B cell (primary cell): ENCODE results near the gene GLRA3. TPM values are rescaled to one million over a fixed set of nuclear protein-coding genes. Genes with fewer than 3 reads are reported as not detected.

Experiments used
- ATAC-seq: fragments of 200-7000 bp; cut with Tn5 transposase; one replicate; pipeline ENCODE4 v1.10.0; 2021; ENCODE audit warnings: low read depth, mild to moderate bottlenecking, moderate number of reproducible peaks, moderate library complexity
- CTCF ChIA-PET: fragments of 350-600 bp; sonication (Branson Sonifier 250); formaldehyde crosslinking; loops from one replicate; lab custom pipeline; 2021; ENCODE audit warnings: antibody characterized with exemption, inconsistent platforms; lab: Charles Lee
- POLR2A ChIA-PET: fragments of 350-600 bp; sonication (Branson Sonifier 250); formaldehyde crosslinking; loops from one replicate; lab custom pipeline; 2021; ENCODE audit warnings: antibody characterized with exemption; lab: Charles Lee
- DNase-seq: peaks from one replicate; pipeline ENCODE4 v3.0.0; 2013
- H2AFZ ChIP-seq: 2 replicates; pipeline ENCODE4 v1.6.1; 2012; ENCODE audit warnings: mild to moderate bottlenecking, low read depth, low read length; ENCODE audit not compliant: insufficient read depth, poor library complexity, severe bottlenecking
- H3K27ac ChIP-seq, 2 donors: 1 replicate in 1 of 2; 2 replicates in 1 of 2; pipeline ENCODE4 v1.5.1; 2012 to 2013; ENCODE audit warnings: low read length in 2 of 2, mild to moderate bottlenecking in 2 of 2, moderate library complexity in 1 of 2
- H3K27me3 ChIP-seq, 4 experiments: fragments of 200-600 bp in 1 of 4; sonication (generic) in 1 of 4; replicated peaks in 1 of 4; 1 replicate in 2 of 4; 2 replicates in 2 of 4; pipeline versions ENCODE4 v1.6.1 to v1.7.0; 2013 to 2016; ENCODE audit warnings: low read length in 3 of 4, mild to moderate bottlenecking in 2 of 4, mixed read lengths in 1 of 4, moderate library complexity in 1 of 4; ENCODE audit not compliant: insufficient read depth in 4 of 4, control insufficient read depth in 3 of 4; ENCODE audit errors: control extremely low read depth in 1 of 4
- H3K36me3 ChIP-seq, 2 experiments: replicated peaks in 1 of 2; 1 replicate in 1 of 2; 2 replicates in 1 of 2; pipeline versions ENCODE4 v1.6.1 to v1.7.1; 2013; ENCODE audit warnings: low read length in 1 of 2; ENCODE audit not compliant: insufficient read depth in 2 of 2, control insufficient read depth in 1 of 2; ENCODE audit errors: control extremely low read depth in 1 of 2, extremely low read depth in 1 of 2
- H3K4me1 ChIP-seq, 2 donors: fragments of 200-600 bp in 1 of 2; sonication (generic) in 1 of 2; 1 replicate in 1 of 2; 2 replicates in 1 of 2; pipeline versions ENCODE4 v1.5.1 to v1.6.1; 2013 to 2017; ENCODE audit warnings: low read length in 2 of 2; ENCODE audit not compliant: control insufficient read depth in 2 of 2, insufficient read depth in 2 of 2
- H3K4me2 ChIP-seq: replicated peaks from 2 replicates; pipeline ENCODE3; 2012; ENCODE audit warnings: mild to moderate bottlenecking, low read depth, low read length; ENCODE audit not compliant: poor library complexity, severe bottlenecking
- H3K4me3 ChIP-seq, 5 experiments: fragments of 200-600 bp in 1 of 5; sonication (generic) in 1 of 5; 1 replicate in 3 of 5; 2 replicates in 2 of 5; pipeline versions ENCODE4 v1.5.1 to v1.7.0; 2011 to 2016; ENCODE audit warnings: low read length in 4 of 5, mild to moderate bottlenecking in 4 of 5, low read depth in 2 of 5, control low read depth in 1 of 5, moderate library complexity in 1 of 5; ENCODE audit not compliant: insufficient read depth in 1 of 5; ENCODE audit errors: control extremely low read depth in 1 of 5, extremely low read depth in 1 of 5
- H3K79me2 ChIP-seq: fragments of 200-600 bp; sonication (generic); one replicate; pipeline ENCODE4 v1.6.0; 2016; ENCODE audit warnings: low read length; ENCODE audit not compliant: control insufficient read depth, insufficient read depth
- H3K9ac ChIP-seq: fragments of 200-600 bp; sonication (generic); 2 replicates; pipeline ENCODE4 v1.6.1; 2017; ENCODE audit warnings: mild to moderate bottlenecking, low read length, moderate library complexity
- H3K9me3 ChIP-seq, 3 donors: one replicate each; pipeline versions ENCODE4 v1.6.1 to v1.7.1; 2013; ENCODE audit warnings: low read length in 2 of 3; ENCODE audit not compliant: control insufficient read depth in 2 of 3, insufficient read depth in 1 of 3; ENCODE audit errors: control extremely low read depth in 1 of 3
- H4K20me1 ChIP-seq: 2 replicates; pipeline ENCODE4 v1.6.0; 2012; ENCODE audit warnings: mild to moderate bottlenecking, low read length; ENCODE audit not compliant: insufficient read depth, control insufficient read depth, poor library complexity, severe bottlenecking
- H3K27ac Mint-ChIP-seq: one replicate; pipeline ENCODE4 v1.8.0; 2021; ENCODE audit warnings: mixed read lengths
- H3K27me3 Mint-ChIP-seq: one replicate; pipeline ENCODE4 v1.8.0; 2021; ENCODE audit warnings: mixed read lengths
- H3K4me1 Mint-ChIP-seq: one replicate; pipeline ENCODE4 v1.8.0; 2021; ENCODE audit warnings: mixed read lengths
- H3K4me3 Mint-ChIP-seq: one replicate; pipeline ENCODE4 v1.8.0; 2021; ENCODE audit warnings: mixed read lengths
- H3K9me3 Mint-ChIP-seq: one replicate; pipeline ENCODE4 v1.8.0; 2022; ENCODE audit warnings: mixed read lengths; ENCODE audit not compliant: insufficient read depth
- CTCF ChIP-seq: fragments of 200-600 bp; IDR thresholded peaks from one replicate; pipeline ENCODE4 v1.8.0; 2022; ENCODE audit warnings: antibody characterized with exemption, mild to moderate bottlenecking
- EZH2 ChIP-seq: IDR thresholded peaks from 2 replicates; pipeline ENCODE4 v1.6.1; 2012; ENCODE audit warnings: borderline replicate concordance, low read depth, mild to moderate bottlenecking, moderate library complexity, low read length; ENCODE audit not compliant: insufficient read depth, poor library complexity, severe bottlenecking
- WGBS: methylation state at CpG from one replicate; pipeline ENCODE4 v1.1.5; 2013; ENCODE audit warnings: missing lambda C conversion rate; ENCODE audit not compliant: insufficient coverage; 5-methylcytosine and 5-hydroxymethylcytosine counted together
- intact Hi-C: fragments of 100-400 bp; cut with micrococcal nuclease; formaldehyde crosslinking; loops from one replicate; pipeline ENCODE4 v1.10.0; 2022
- polyA plus RNA-seq: library from polyadenylated mRNA; depleted of rRNA; stranded (reverse); fragments of >200 nt; gene quantifications from 2 replicates; pipeline ENCODE4 v1.2.3, GENCODE V29; 2012
- total RNA-seq, 2 donors: library from RNA; stranded (reverse); fragments of 120-200 nt in 1 of 2; gene quantifications; 1 replicate in 1 of 2; 2 replicates in 1 of 2; pipeline versions ENCODE4 v1.2.3 to v1.2.4, GENCODE V29; 2013 to 2022

Gene GLRA3
- total and polyA plus RNA-seq, 2 donors (not counting 1 experiment from before 2014, with no cell fraction given): 0.12 to 0.30 TPM

- ChIA-PET CTCF (no interaction called here), POLR2A (no interaction called here)
- Mint-ChIP-seq H3K4me1 (no peaks in the 10 kb centered on the region), H3K4me3 (no peak overlapping the region), H3K27me3 (no peaks in the 10 kb centered on the region), H3K27ac (no peak overlapping the region), H3K9me3 (no peaks in the 10 kb centered on the region)
- H3K27me3 ChIP-seq: no peaks in the 10 kb centered on the region
- H3K4me1 ChIP-seq: no peaks in the 10 kb centered on the region
- no peaks in the 10 kb centered on the region for H3K36me3 ChIP-seq
- TF ChIP-seq CTCF (no peak), EZH2 (no peak)
- H4K20me1 ChIP-seq: no peaks in the 10 kb centered on the region
- no peak overlapping the region for H3K27ac ChIP-seq
- no peaks in the 10 kb centered on the region for H3K79me2 ChIP-seq
- no peak overlapping the region for H3K9ac ChIP-seq
- H3K9me3 ChIP-seq: no peaks in the 10 kb centered on the region
- H3K4me2 ChIP-seq: no peak overlapping the region
- H2AFZ ChIP-seq: no peak overlapping the region
- intact Hi-C loops: no loop called here
- H3K4me3 ChIP-seq: no peak overlapping the region
- no CpG with 5 or more reads among the region's 4 CpGs for WGBS
- ATAC-seq: no peak
- DNase-seq: no peak
Observed at GRCh38 chr4:174604198-174604597, 224.8 kb downstream of the GLRA3 start.

GRCh38 chr4:174600391-174600790 lies 228.7 kb downstream of the GLRA3 start:
- ChIA-PET CTCF (no interaction called here), POLR2A (no interaction called here)
- no peaks in the 10 kb centered on the region for H3K9me3 Mint-ChIP-seq
- H3K4me1 ChIP-seq: no peaks in the 10 kb centered on the region
- no peaks in the 10 kb centered on the region for H3K27me3 ChIP-seq
- TF ChIP-seq CTCF (no peak), EZH2 (no peak)
- no peak overlapping the region for H2AFZ ChIP-seq
- H4K20me1 ChIP-seq: no peaks in the 10 kb centered on the region
- H3K79me2 ChIP-seq: no peaks in the 10 kb centered on the region
- intact Hi-C loops: no loop called here
- H3K4me1 Mint-ChIP-seq: no peaks in the 10 kb centered on the region
- no peak overlapping the region for H3K27ac ChIP-seq
- DNase-seq: no peak
- no peak overlapping the region for H3K4me3 Mint-ChIP-seq
- no peaks in the 10 kb centered on the region for H3K9me3 ChIP-seq
- no peak overlapping the region for H3K4me3 ChIP-seq
- no peaks in the 10 kb centered on the region for H3K36me3 ChIP-seq
- no CpG with 5 or more reads among the region's 1 CpG for WGBS
- no peak overlapping the region for H3K9ac ChIP-seq
- no peak overlapping the region for H3K27ac Mint-ChIP-seq
- no peaks in the 10 kb centered on the region for H3K27me3 Mint-ChIP-seq
- ATAC-seq: no peak
- no peak overlapping the region for H3K4me2 ChIP-seq
